ENCODE results near the gene PTPRK.
A peak's percentile ranks its signal among the peaks of the same experiment; 100 is the strongest.
"Not testable (repeated sequence)": the region's sequence is repeated elsewhere in the genome, so short reads cannot be mapped to it uniquely, and the experiment has no call there.

Gene PTPRK

GRCh38 chr6:127980996-127981395, 539.4 kb downstream of the PTPRK start:
- Histone ChIP-seq H3K36me3 (replicated peaks) (peaks cover 3% of the 10 kb centered on the region), H3K27ac (no peak overlapping the region), H3K4me3 (ENCODE audit: low read depth, low read length) (no peak overlapping the region), H3K27me3 (replicated peaks) (no peaks in the 10 kb centered on the region)
- in situ Hi-C loops (cut with HindIII; ENCODE audit: low pct_ligation_motif_present, low sequenced_read_pairs), result no loop called here
- TF ChIP-seq, protein P1, sequence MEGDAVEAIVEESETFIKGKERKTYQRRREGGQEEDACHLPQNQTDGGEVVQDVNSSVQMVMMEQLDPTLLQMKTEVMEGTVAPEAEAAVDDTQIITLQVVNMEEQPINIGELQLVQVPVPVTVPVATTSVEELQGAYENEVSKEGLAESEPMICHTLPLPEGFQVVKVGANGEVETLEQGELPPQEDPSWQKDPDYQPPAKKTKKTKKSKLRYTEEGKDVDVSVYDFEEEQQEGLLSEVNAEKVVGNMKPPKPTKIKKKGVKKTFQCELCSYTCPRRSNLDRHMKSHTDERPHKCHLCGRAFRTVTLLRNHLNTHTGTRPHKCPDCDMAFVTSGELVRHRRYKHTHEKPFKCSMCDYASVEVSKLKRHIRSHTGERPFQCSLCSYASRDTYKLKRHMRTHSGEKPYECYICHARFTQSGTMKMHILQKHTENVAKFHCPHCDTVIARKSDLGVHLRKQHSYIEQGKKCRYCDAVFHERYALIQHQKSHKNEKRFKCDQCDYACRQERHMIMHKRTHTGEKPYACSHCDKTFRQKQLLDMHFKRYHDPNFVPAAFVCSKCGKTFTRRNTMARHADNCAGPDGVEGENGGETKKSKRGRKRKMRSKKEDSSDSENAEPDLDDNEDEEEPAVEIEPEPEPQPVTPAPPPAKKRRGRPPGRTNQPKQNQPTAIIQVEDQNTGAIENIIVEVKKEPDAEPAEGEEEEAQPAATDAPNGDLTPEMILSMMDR (IDR thresholded peaks at IDR 0.05; ENCODE audit: low read depth, low read length, missing control alignments), result no peak
- no peak for DNase-seq

DNA sequence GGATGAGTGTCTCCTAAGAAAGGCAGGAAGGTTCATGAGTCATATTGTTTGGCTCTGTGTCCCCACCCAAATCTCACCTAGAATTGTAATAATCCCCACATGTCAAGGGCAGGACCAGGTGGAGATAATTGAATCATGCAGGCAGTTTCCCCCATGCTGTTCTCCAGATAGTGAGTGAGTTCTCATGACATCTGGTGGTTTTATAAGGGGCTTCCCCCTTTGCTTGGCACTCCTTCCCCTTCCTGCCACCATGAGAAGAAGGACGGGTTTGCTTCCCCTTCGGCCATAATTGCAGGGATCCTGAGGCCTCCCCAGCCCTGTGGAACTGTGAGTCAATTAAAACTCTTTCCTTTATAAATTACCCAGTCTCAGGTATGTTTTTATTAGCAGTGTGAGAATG, 542.2 kb downstream of the PTPRK start:
- in situ Hi-C loops (cut with HindIII; ENCODE audit: low pct_ligation_motif_present, low sequenced_read_pairs); H3K4me3 ChIP-seq (ENCODE audit: low read depth, low read length); H3K27me3 ChIP-seq (replicated peaks); DNase-seq; H3K27ac ChIP-seq; H3K36me3 ChIP-seq (replicated peaks): not testable (repeated sequence)

DNA sequence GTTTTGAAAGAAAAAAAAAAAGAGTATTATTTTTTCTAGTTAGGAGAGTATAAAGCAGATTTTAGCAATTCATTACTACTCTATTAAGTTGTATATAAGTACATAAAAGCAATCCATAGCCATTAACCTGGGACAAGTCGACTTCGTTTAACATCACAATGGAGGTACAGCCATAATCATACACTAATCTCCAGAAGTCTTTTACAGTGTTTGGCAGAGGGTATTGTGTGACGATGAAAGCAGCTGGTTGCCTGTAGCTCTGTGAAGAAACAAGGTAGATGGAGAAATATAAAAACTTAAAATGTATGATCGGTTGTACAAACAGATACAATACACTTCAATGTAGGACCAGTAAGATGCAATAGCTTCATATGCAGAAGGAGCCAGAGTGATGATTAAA, 543.6 kb downstream of the PTPRK start:
- TF ChIP-seq, protein P1 (IDR thresholded peaks at IDR 0.05; ENCODE audit: low read depth, low read length, missing control alignments), result no peak
- Histone ChIP-seq H3K36me3 (replicated peaks) (no peaks in the 10 kb centered on the region), H3K27ac (no peak overlapping the region), H3K27me3 (replicated peaks) (no peaks in the 10 kb centered on the region), H3K4me3 (ENCODE audit: low read depth, low read length) (no peak overlapping the region)
- in situ Hi-C loops (cut with HindIII; ENCODE audit: low pct_ligation_motif_present, low sequenced_read_pairs), result no loop called here
- no peak for DNase-seq

- DNase-seq, result no peak
- H3K36me3 ChIP-seq (replicated peaks), result no peaks in the 10 kb centered on the region
- TF ChIP-seq, protein P1 (IDR thresholded peaks at IDR 0.05; ENCODE audit: low read depth, low read length, missing control alignments), result no peak
- no peaks in the 10 kb centered on the region for H3K27me3 ChIP-seq (replicated peaks)
- in situ Hi-C loops (cut with HindIII; ENCODE audit: low pct_ligation_motif_present, low sequenced_read_pairs), result no loop called here
- H3K4me3 ChIP-seq (ENCODE audit: low read depth, low read length), result no peak overlapping the region
- no peak overlapping the region for H3K27ac ChIP-seq
Measured at GRCh38 chr6:127976111-127976510, 544.3 kb downstream of the PTPRK start.

- TF ChIP-seq, protein P1 (IDR thresholded peaks at IDR 0.05; ENCODE audit: low read depth, low read length, missing control alignments), result no peak
- DNase-seq, result no peak
- Histone ChIP-seq H3K4me3 (ENCODE audit: low read depth, low read length) (no peak overlapping the region), H3K27ac (peak overlapping the region; percentile 78), H3K27me3 (replicated peaks) (no peaks in the 10 kb centered on the region), H3K36me3 (replicated peaks) (peaks cover 2% of the 10 kb centered on the region)
- in situ Hi-C loops (cut with HindIII; ENCODE audit: low pct_ligation_motif_present, low sequenced_read_pairs), result no loop called here
Measured at GRCh38 chr6:127972815-127973214, 547.6 kb downstream of the PTPRK start.

DNA sequence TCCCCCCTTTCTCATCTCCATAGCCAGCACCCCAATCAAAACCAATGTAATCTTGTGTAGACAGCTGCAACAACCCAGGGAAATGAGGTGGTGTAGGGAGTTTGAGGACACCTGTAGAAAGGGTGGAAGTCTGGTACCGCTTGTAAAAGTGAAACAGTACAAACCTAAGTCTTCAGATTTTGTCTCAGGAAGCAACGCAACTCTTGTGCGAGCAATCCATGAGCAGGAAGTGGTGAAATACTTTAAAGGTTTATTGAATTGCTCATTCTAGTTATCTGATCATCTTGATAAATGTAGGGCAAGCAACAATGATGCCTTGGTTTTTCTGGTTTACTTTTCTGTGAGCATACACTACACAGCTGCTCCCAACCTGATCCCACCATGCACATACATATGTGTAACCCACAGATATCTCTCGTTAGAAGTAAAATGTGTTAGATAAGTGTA, 548.4 kb downstream of the PTPRK start:
- in situ Hi-C loops (cut with HindIII; ENCODE audit: low pct_ligation_motif_present, low sequenced_read_pairs), result no loop called here
- peaks cover 2% of the 10 kb centered on the region for H3K36me3 ChIP-seq (replicated peaks)
- no peaks in the 10 kb centered on the region for H3K27me3 ChIP-seq (replicated peaks)
- TF ChIP-seq, protein P1 (IDR thresholded peaks at IDR 0.05; ENCODE audit: low read depth, low read length, missing control alignments), result no peak
- peak overlapping the region; percentile 78 for H3K27ac ChIP-seq
- no peak overlapping the region for H3K4me3 ChIP-seq (ENCODE audit: low read depth, low read length)
- peak; percentile 86 for DNase-seq
